Keratinocyte (primary cell): Measurements from ENCODE around the gene DLG5.

Experiments used
- CTCF ChIP-seq, 3 experiments: IDR thresholded peaks in 1 of 3; conservative IDR thresholded peaks in 1 of 3; optimal IDR thresholded peaks in 1 of 3; 2 replicates in 2 of 3; 3 replicates in 1 of 3; pipeline versions ENCODE3 to v1.5.1; 2011; ENCODE audit warnings: low read length in 3 of 3, mild to moderate bottlenecking in 3 of 3, moderate library complexity in 2 of 3, control low read depth in 1 of 3, inconsistent platforms in 1 of 3; ENCODE audit not compliant: insufficient read depth in 2 of 3; ENCODE audit errors: extremely low read depth in 1 of 3
- EZH2 ChIP-seq: IDR thresholded peaks from one replicate; pipeline ENCODE4 v1.6.1; 2012; ENCODE audit warnings: inconsistent platforms, mild to moderate bottlenecking, low read length, moderate library complexity

DNA sequence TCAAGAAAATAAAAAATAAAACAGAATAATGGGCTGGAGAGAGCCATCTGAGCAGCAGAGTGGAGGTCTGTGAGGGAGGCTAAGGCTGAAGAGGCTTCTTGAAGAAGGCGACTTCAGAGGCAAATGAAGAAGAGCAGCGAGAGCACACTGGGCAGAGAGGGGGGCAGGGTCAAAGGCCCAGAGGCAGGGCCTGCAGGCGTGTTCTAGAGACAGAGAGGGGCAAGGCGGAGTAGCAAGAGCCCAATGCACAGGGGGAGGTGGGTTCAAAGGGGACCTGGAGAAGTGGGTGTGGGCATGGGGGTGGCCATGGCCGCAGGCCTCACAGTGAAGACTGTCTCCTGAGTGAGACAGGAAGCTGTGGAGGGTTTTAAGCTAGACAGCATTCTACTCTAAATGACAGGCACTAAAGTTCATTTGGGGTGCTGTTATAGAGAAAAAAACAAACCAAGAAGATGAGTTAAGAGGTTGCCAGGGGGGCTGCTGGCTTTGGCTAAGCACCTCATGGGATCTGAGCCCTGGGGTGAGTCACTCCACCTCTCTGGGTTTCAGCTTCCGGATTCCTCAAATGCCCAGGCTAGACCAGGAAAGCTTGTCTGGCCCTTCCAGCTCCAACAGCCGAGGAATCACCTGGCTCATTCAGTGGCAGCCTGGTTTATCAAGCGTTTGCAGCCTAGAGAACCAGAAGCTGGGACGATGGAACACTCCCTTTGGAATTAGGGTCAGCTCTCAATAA is 81.7 kb downstream of the DLG5 start:
- TF ChIP-seq CTCF (optimal IDR thresholded peaks at IDR 0.05 in 1 of 3, IDR thresholded peaks at IDR 0.05 in 1 of 3, conservative IDR thresholded peaks at IDR 0.05 in 1 of 3; ENCODE audit: extremely low read depth in 1 of 3, insufficient read depth in 2 of 3, low read length in 3 of 3) (no peak), EZH2 (no peak)
